ENCODE data around the gene JMJD4. TPM values are rescaled to one million over a fixed set of nuclear protein-coding genes. Genes with fewer than 3 reads are reported as not detected.
"Not testable (repeated sequence)": the region's sequence is repeated elsewhere in the genome, so short reads cannot be mapped to it uniquely, and the experiment has no call there.

JMJD4 gene
- polyA plus RNA-seq, 3 donors from 2014 or later, result 22.3 to 25.9 (median 25.0) TPM

- H3K36me3 Mint-ChIP-seq, result peaks cover 0 to 3% (median 3%) of the 10 kb centered on the region in 3 donors
- peaks cover 9 to 10% of the 10 kb centered on the region in 2 donors for H3K4me1 Mint-ChIP-seq
- H3K4me3 Mint-ChIP-seq, result no peak overlapping the region
- H3K27me3 Mint-ChIP-seq (ENCODE audit: low read depth in 3 of 3), result peaks cover 3 to 5% (median 3%) of the 10 kb centered on the region in 3 donors
- H3K9me3 Mint-ChIP-seq, result peaks cover 12 to 52% (median 17%) of the 10 kb centered on the region in 6 donors
- H3K27ac Mint-ChIP-seq, result no peak overlapping the region
- no peak for DNase-seq
Observed at GRCh38 chr1:227709451-227709850, 25.7 kb downstream of the JMJD4 start.

- H3K4me1 Mint-ChIP-seq, result peaks cover 9 to 10% of the 10 kb centered on the region in 2 donors
- H3K27ac Mint-ChIP-seq, result peak overlapping the region in 5 of 6 donors; percentile 36 to 89 (median 71)
- H3K4me3 Mint-ChIP-seq, result peak overlapping the region in 4 of 5 donors; percentile 27 to 74 (median 46)
- H3K27me3 Mint-ChIP-seq (ENCODE audit: low read depth in 3 of 3), result peaks cover 0 to 3% (median 3%) of the 10 kb centered on the region in 3 donors
- DNase-seq, result no peak
- peaks cover 0 to 13% (median 0%) of the 10 kb centered on the region in 3 donors for H3K36me3 Mint-ChIP-seq
- H3K9me3 Mint-ChIP-seq, result peaks cover 22 to 50% (median 29%) of the 10 kb centered on the region in 6 donors
Observed at GRCh38 chr1:227707846-227708245, 27.3 kb downstream of the JMJD4 start.

GRCh38 chr1:227701631-227702030, 33.5 kb downstream of the JMJD4 start:
- not testable (repeated sequence) for H3K4me1 Mint-ChIP-seq, DNase-seq, H3K27ac Mint-ChIP-seq, H3K4me3 Mint-ChIP-seq
- Mint-ChIP-seq H3K27me3 (ENCODE audit: low read depth in 3 of 3) (peaks cover 5 to 11% (median 6%) of the 10 kb centered on the region in 3 donors), H3K9me3 (peaks cover 31 to 76% (median 61%) of the 10 kb centered on the region in 6 donors), H3K36me3 (peaks cover 0 to 27% (median 12%) of the 10 kb centered on the region in 3 donors)

- H3K27ac Mint-ChIP-seq, result no peak overlapping the region
- peaks cover 0 to 14% (median 12%) of the 10 kb centered on the region in 3 donors for H3K36me3 Mint-ChIP-seq
- H3K27me3 Mint-ChIP-seq (ENCODE audit: low read depth in 3 of 3), result peaks cover 5 to 15% (median 11%) of the 10 kb centered on the region in 3 donors
- no peaks in the 10 kb centered on the region for H3K4me1 Mint-ChIP-seq
- DNase-seq, result no peak
- H3K9me3 Mint-ChIP-seq, result peaks cover 41 to 82% (median 63%) of the 10 kb centered on the region in 6 donors
- no peak overlapping the region for H3K4me3 Mint-ChIP-seq
Observed at GRCh38 chr1:227697321-227697864, 37.7 kb downstream of the JMJD4 start.

- Mint-ChIP-seq H3K9me3 (peaks cover 52 to 97% (median 89%) of the 10 kb centered on the region in 6 donors), H3K36me3 (peaks cover 4 to 35% (median 16%) of the 10 kb centered on the region in 3 donors), H3K27me3 (ENCODE audit: low read depth in 3 of 3) (peaks cover 0 to 7% (median 0%) of the 10 kb centered on the region in 3 donors), H3K4me1 (no peaks in the 10 kb centered on the region), H3K4me3 (no peak overlapping the region), H3K27ac (no peak overlapping the region)
- DNase-seq, result no peak
Observed at GRCh38 chr1:227685807-227686206, 49.3 kb downstream of the JMJD4 start.

Other genes starting within 250 kb of the JMJD4 start
- gene ZNF678, start 171.7 kb downstream of the JMJD4 start, polyA plus RNA-seq, result 1 to 10 TPM; 2.1 to 6.4 (median 4.9) TPM
- gene SNAP47, start 133 bp upstream of the JMJD4 start, polyA plus RNA-seq, result 10 to 100 TPM; 37.0 to 44.9 (median 37.7) TPM
- gene PRSS38, start 80.4 kb upstream of the JMJD4 start, polyA plus RNA-seq, result not detected
- not detected for gene WNT9A, start 212.6 kb upstream of the JMJD4 start, polyA plus RNA-seq

All from immature natural killer cell (primary cell).